Caco-2 (cell line): ENCODE data around the gene HLCS. TPM values are rescaled to one million over a fixed set of nuclear protein-coding genes. Genes with fewer than 3 reads are reported as not detected.
"Not testable (repeated sequence)": the region's sequence is repeated elsewhere in the genome, so short reads cannot be mapped to it uniquely, and the experiment has no call there.

Source experiments
- BruUV-seq: library from RNA; stranded (reverse); fragments of 400-500 nt; replicated peaks from 2 replicates; lab custom pipeline; 2021; lab: Mats Ljungman, UMichigan
- CTCF ChIA-PET: fragments of 300-600 bp; sonication (Branson Sonifier 250); formaldehyde crosslinking; loops from one replicate; lab custom pipeline; 2022; ENCODE audit warnings: antibody characterized with exemption; lab: Charles Lee
- POLR2A ChIA-PET: fragments of 300-600 bp; sonication (Branson Sonifier 250); formaldehyde crosslinking; loops from one replicate; lab custom pipeline; 2022; ENCODE audit warnings: antibody characterized with exemption; lab: Charles Lee
- DNase-seq, 2 experiments: peaks; one replicate each; pipeline versions ENCODE4 v3.0.0 to v3.0.0-alpha.2; 2020 to 2022
- H3K27me3 ChIP-seq: replicated peaks from 2 replicates; pipeline ENCODE4 v1.6.0; 2011; ENCODE audit warnings: low read length; ENCODE audit not compliant: control insufficient read depth, insufficient read depth
- H3K36me3 ChIP-seq: 2 replicates; pipeline ENCODE4 v1.5.1; 2011; ENCODE audit warnings: low read length; ENCODE audit not compliant: control insufficient read depth, insufficient read depth
- H3K4me1 ChIP-seq: fragments of 250-450 bp; sonication (Bioruptor Pico); 2 replicates; pipeline ENCODE4 v1.5.1; 2020; ENCODE audit warnings: mild to moderate bottlenecking
- H3K4me3 ChIP-seq: 2 replicates; pipeline ENCODE4 v1.5.1; 2011; ENCODE audit warnings: low read depth, mild to moderate bottlenecking, control low read depth, low read length
- H3K9me3 ChIP-seq: fragments of 250-450 bp; sonication (Bioruptor Pico); 2 replicates; pipeline ENCODE4 v1.5.1; 2020; ENCODE audit warnings: mild to moderate bottlenecking, moderate library complexity
- H3K27ac Mint-ChIP-seq: one replicate; pipeline ENCODE4 v1.8.0; 2022; ENCODE audit warnings: mixed read lengths; ENCODE audit not compliant: unreplicated experiment
- H3K27me3 Mint-ChIP-seq: one replicate; pipeline ENCODE4 v1.8.0; 2022; ENCODE audit warnings: mixed read lengths; ENCODE audit not compliant: insufficient read depth, unreplicated experiment
- H3K36me3 Mint-ChIP-seq: one replicate; pipeline ENCODE4 v1.8.0; 2022; ENCODE audit warnings: mild to moderate bottlenecking, mixed read lengths; ENCODE audit not compliant: insufficient read depth, unreplicated experiment
- H3K4me1 Mint-ChIP-seq: one replicate; pipeline ENCODE4 v1.8.0; 2022; ENCODE audit warnings: low read depth, mixed read lengths; ENCODE audit not compliant: unreplicated experiment
- H3K4me3 Mint-ChIP-seq: one replicate; pipeline ENCODE4 v1.8.0; 2022; ENCODE audit warnings: mild to moderate bottlenecking, moderate library complexity, mixed read lengths; ENCODE audit not compliant: unreplicated experiment
- H3K9me3 Mint-ChIP-seq: one replicate; pipeline ENCODE4 v1.8.0; 2022; ENCODE audit warnings: mixed read lengths; ENCODE audit not compliant: unreplicated experiment
- intact Hi-C: fragments of 100-400 bp; cut with micrococcal nuclease; formaldehyde crosslinking; loops from one replicate; pipeline ENCODE4 v1.10.0; 2022; ENCODE audit not compliant: unreplicated experiment
- total RNA-seq: library from RNA; stranded (reverse); gene quantifications from 2 replicates; pipeline ENCODE4 v1.2.3, GENCODE V29; 2022
- TF ChIP-seq, protein P1 (sequence below), 2 experiments: fragments of 200-600 bp in 1 of 2; IDR thresholded peaks; 1 replicate in 1 of 2; 2 replicates in 1 of 2; pipeline versions ENCODE4 v1.5.1 to v1.8.0; 2011 to 2022; ENCODE audit warnings: antibody characterized with exemption in 1 of 2, control low read depth in 1 of 2, inconsistent platforms in 1 of 2, low read depth in 1 of 2, low read length in 1 of 2, mild to moderate bottlenecking in 1 of 2, moderate library complexity in 1 of 2; ENCODE audit not compliant: insufficient read depth in 1 of 2, severe bottlenecking in 1 of 2, unreplicated experiment in 1 of 2

Gene HLCS
- total RNA-seq, 1 experiment from 2014 or later: 26.2 TPM

DNA sequence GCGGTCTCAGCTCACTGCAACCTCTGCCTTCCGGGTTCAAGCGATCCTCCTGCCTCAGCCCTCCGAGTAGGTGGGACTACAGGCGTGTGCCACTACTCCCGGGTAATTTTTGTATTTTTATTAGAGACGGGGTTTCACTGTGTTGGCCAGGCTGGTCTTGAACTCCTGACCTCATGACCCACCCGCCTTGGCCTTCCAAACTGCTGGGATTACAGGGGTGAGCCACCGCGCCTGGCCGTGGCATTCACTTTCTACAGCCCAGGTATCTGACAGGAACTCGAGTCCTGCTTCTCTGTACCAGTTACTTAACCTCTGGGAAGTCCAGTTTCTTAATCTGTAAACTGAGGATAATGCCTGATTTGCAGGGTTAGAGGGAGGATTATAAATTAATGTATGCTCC is 36.4 kb upstream of the HLCS start:
- H3K4me3 ChIP-seq, POLR2A ChIA-PET, BruUV-seq, H3K9me3 ChIP-seq, DNase-seq, H3K36me3 ChIP-seq, H3K36me3 Mint-ChIP-seq, H3K9me3 Mint-ChIP-seq, H3K4me1 ChIP-seq, intact Hi-C loops, H3K27me3 ChIP-seq, CTCF ChIA-PET, H3K27ac Mint-ChIP-seq, H3K4me1 Mint-ChIP-seq, H3K27me3 Mint-ChIP-seq, H3K4me3 Mint-ChIP-seq: not testable (repeated sequence)

DNA sequence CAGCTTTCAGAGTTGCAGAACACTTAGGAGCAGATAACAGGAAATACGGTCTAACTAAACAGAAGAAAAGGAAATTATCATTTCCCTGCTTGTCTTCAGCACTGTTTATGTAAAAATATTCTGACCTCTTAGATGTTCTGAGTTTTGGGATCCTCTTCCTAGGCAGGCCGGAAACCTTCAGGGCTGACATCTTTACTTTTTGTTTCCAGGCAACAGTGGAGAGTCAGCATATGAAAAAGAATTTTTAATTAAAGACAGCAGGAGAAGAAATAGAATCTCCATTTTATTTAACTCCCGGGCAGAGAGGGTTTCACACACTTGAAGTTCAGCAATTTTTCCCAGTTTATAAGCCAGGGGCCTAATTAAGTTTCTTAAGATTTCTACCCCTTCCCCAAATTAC is 35.0 kb upstream of the HLCS start:
- H3K27me3 ChIP-seq: no peaks in the 10 kb centered on the region
- H3K4me3 ChIP-seq: no peak overlapping the region
- H3K27ac Mint-ChIP-seq: no peak overlapping the region
- TF ChIP-seq, protein P1, sequence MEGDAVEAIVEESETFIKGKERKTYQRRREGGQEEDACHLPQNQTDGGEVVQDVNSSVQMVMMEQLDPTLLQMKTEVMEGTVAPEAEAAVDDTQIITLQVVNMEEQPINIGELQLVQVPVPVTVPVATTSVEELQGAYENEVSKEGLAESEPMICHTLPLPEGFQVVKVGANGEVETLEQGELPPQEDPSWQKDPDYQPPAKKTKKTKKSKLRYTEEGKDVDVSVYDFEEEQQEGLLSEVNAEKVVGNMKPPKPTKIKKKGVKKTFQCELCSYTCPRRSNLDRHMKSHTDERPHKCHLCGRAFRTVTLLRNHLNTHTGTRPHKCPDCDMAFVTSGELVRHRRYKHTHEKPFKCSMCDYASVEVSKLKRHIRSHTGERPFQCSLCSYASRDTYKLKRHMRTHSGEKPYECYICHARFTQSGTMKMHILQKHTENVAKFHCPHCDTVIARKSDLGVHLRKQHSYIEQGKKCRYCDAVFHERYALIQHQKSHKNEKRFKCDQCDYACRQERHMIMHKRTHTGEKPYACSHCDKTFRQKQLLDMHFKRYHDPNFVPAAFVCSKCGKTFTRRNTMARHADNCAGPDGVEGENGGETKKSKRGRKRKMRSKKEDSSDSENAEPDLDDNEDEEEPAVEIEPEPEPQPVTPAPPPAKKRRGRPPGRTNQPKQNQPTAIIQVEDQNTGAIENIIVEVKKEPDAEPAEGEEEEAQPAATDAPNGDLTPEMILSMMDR (IDR thresholded peaks at IDR 0.05; ENCODE audit: insufficient read depth in 1 of 2, low read depth in 1 of 2, low read length in 1 of 2, severe bottlenecking in 1 of 2, unreplicated experiment in 1 of 2): no peak
- H3K36me3 ChIP-seq: no peaks in the 10 kb centered on the region
- no peaks in the 10 kb centered on the region for H3K27me3 Mint-ChIP-seq
- POLR2A ChIA-PET: no interaction called here
- H3K9me3 ChIP-seq: no peaks in the 10 kb centered on the region
- CTCF ChIA-PET: no interaction called here
- BruUV-seq: no TSS peak
- H3K36me3 Mint-ChIP-seq: no peaks in the 10 kb centered on the region
- DNase-seq: no peak
- no peaks in the 10 kb centered on the region for H3K4me1 ChIP-seq
- H3K9me3 Mint-ChIP-seq: no peaks in the 10 kb centered on the region
- no peak overlapping the region for H3K4me3 Mint-ChIP-seq
- H3K4me1 Mint-ChIP-seq: no peaks in the 10 kb centered on the region
- intact Hi-C loops: no loop called here

DNA sequence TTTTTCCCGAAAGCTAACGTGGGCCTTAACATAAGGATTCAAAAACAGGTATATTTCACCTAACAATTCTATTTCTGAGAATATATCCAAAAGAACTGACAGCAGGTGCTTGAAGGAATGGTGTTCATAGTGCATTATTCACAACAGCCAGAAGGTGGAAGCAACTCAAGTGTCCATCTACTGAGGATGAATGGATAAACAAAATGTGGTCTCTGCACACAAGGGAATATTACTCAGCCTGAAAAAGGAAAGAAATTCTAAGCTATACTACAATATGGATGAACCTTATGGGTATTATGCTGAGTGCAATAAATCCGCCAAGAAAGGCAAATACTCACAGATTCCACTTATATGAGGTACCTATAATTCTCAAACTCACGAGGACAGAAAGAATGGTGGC is 33.9 kb upstream of the HLCS start:
- intact Hi-C loops: no loop called here

More for the DNA sequence above, 33.9 kb upstream of the HLCS start:
- BruUV-seq: no TSS peak
- Mint-ChIP-seq H3K9me3 (no peaks in the 10 kb centered on the region), H3K27me3 (no peaks in the 10 kb centered on the region), H3K4me3 (no peak overlapping the region), H3K27ac (no peak overlapping the region), H3K36me3 (no peaks in the 10 kb centered on the region), H3K4me1 (no peaks in the 10 kb centered on the region)
- no peaks in the 10 kb centered on the region for H3K36me3 ChIP-seq
- TF ChIP-seq, protein P1 (IDR thresholded peaks at IDR 0.05; ENCODE audit: insufficient read depth in 1 of 2, low read depth in 1 of 2, low read length in 1 of 2, severe bottlenecking in 1 of 2, unreplicated experiment in 1 of 2): peak in 1 of 2 experiments; percentile 20
- no peaks in the 10 kb centered on the region for H3K9me3 ChIP-seq
- CTCF ChIA-PET: no interaction called here
- POLR2A ChIA-PET: no interaction called here
- no peak for DNase-seq
- no peaks in the 10 kb centered on the region for H3K27me3 ChIP-seq
- H3K4me1 ChIP-seq: no peaks in the 10 kb centered on the region
- no peak overlapping the region for H3K4me3 ChIP-seq
